AG04449 (cell line): ENCODE measurements around the gene GIPR.
A peak's percentile ranks its signal among the peaks of the same experiment; 100 is the strongest.

ENCODE experiments used
- CTCF ChIA-PET: fragments of 350-600 bp; formaldehyde crosslinking; extraction: SDS; loops from one replicate; lab custom pipeline; 2021; ENCODE audit warnings: antibody characterized with exemption; lab: Yijun Ruan, JAX
- POLR2A ChIA-PET: fragments of 400-600, 350-600 bp; formaldehyde crosslinking; extraction: SDS; loops from one replicate; lab custom pipeline; 2020; ENCODE audit warnings: antibody characterized with exemption, inconsistent platforms; lab: Yijun Ruan, JAX
- DNase-seq: peaks from one replicate; pipeline ENCODE4 v3.0.0-alpha.2; 2010; ENCODE audit warnings: low read depth, low spot score
- H3K4me3 ChIP-seq: 2 replicates; pipeline ENCODE4 v1.5.1; 2011; ENCODE audit warnings: low read depth, mild to moderate bottlenecking, control low read depth, low read length
- CTCF ChIP-seq: IDR thresholded peaks from one replicate; pipeline ENCODE4 v1.5.1; 2011; ENCODE audit warnings: mild to moderate bottlenecking, moderate library complexity, low read length, control low read depth, inconsistent platforms; ENCODE audit not compliant: insufficient read depth; ENCODE audit errors: missing control alignments

GIPR gene

GRCh38 chr19:45630463-45630862 is 37.6 kb upstream of the GIPR start:
- CTCF ChIA-PET, result interaction anchor here (0.7 to 8.4 kb wide), 6 partner anchors 9 to 145 kb away, joined by 3 to 67 read pairs (median 4); no protein-coding TSS in a partner anchor
- peak; percentile 81 for DNase-seq
- POLR2A ChIA-PET, result interaction anchor here (0.9 to 1.5 kb wide), 2 partner anchors 11 to 16 kb away, joined by 3 to 4 read pairs; no protein-coding TSS in a partner anchor
- H3K4me3 ChIP-seq, result no peak overlapping the region
- TF ChIP-seq CTCF, result no peak

- ChIA-PET POLR2A (interaction anchor here (1.3 kb wide), 1 partner anchor 9 kb away, joined by 3 read pairs; no protein-coding TSS in a partner anchor), CTCF (interaction anchor here (1.0 to 8.4 kb wide), 2 partner anchors 10 to 61 kb away, joined by 3 to 67 read pairs; no protein-coding TSS in a partner anchor)
- no peak for TF ChIP-seq CTCF
- H3K4me3 ChIP-seq, result no peak overlapping the region
- DNase-seq, result peak; percentile 59
Measured at GRCh38 chr19:45632468-45633196, 35.4 kb upstream of the GIPR start.

GRCh38 chr19:45636275-45636674 is 31.7 kb upstream of the GIPR start:
- ChIA-PET CTCF (interaction anchor here (0.8 to 1.1 kb wide), 2 partner anchors 30 to 196 kb away, joined by 3 read pairs; no protein-coding TSS in a partner anchor), POLR2A (no interaction called here)
- H3K4me3 ChIP-seq, result no peak overlapping the region
- TF ChIP-seq CTCF, result no peak
- DNase-seq, result no peak

- POLR2A ChIA-PET, result no interaction called here
Measured at GRCh38 chr19:45636902-45637301, 31.1 kb upstream of the GIPR start.

GRCh38 chr19:45637890-45638667 is 29.9 kb upstream of the GIPR start:
- CTCF ChIA-PET, result interaction anchor here (0.5 to 6.7 kb wide), 10 partner anchors 20 to 904 kb away, joined by 3 to 69 read pairs (median 4); partner anchors contain the start of gene OPA3
- DNase-seq, result no peak

More at GRCh38 chr19:45636902-45637301, 31.1 kb upstream of the GIPR start:
- H3K4me3 ChIP-seq, result no peak overlapping the region
- CTCF ChIA-PET, result interaction anchor here (1.1 kb wide), 1 partner anchor 197 kb away, joined by 3 read pairs; no protein-coding TSS in a partner anchor
- no peak for TF ChIP-seq CTCF
- no peak for DNase-seq

More at GRCh38 chr19:45637890-45638667, 29.9 kb upstream of the GIPR start:
- POLR2A ChIA-PET, result interaction anchor here (0.8 kb wide), 1 partner anchor 24 kb away, joined by 4 read pairs; no protein-coding TSS in a partner anchor
- TF ChIP-seq CTCF, result no peak
- H3K4me3 ChIP-seq, result peak overlapping the region; percentile 72
